BLaER1 treated with 17β-estradiol and CSF1 and Interleukin-3, amounts not matched to agents 10 nM and 100 nM (cell line): ENCODE measurements around the gene SART3.
"Not testable (repeated sequence)": the region's sequence is repeated elsewhere in the genome, so short reads cannot be mapped to it uniquely, and the experiment has no call there.

Experiments used
- H3K27ac ChIP-seq, 11 experiments: shearing (Covaris generic); formaldehyde crosslinking; 2 replicates each; pipeline ENCODE4 v1.8.1; 2022
- H3K27me3 ChIP-seq, 11 experiments: shearing (Covaris generic); formaldehyde crosslinking; 2 replicates each; pipeline ENCODE4 v1.8.1; 2022
- H3K36me3 ChIP-seq, 11 experiments: shearing (Covaris generic); formaldehyde crosslinking; 2 replicates each; pipeline ENCODE4 v1.8.1; 2022
- H3K4me1 ChIP-seq, 10 experiments: shearing (Covaris generic); formaldehyde crosslinking; 2 replicates each; pipeline ENCODE4 v1.8.1; 2022
- H3K4me2 ChIP-seq, 11 experiments: shearing (Covaris generic); formaldehyde crosslinking; 2 replicates each; pipeline ENCODE4 v1.8.1; 2022
- H3K4me3 ChIP-seq, 10 experiments: shearing (Covaris generic); formaldehyde crosslinking; 2 replicates each; pipeline ENCODE4 v1.8.1; 2022
- H3K9ac ChIP-seq, 11 experiments: shearing (Covaris generic); formaldehyde crosslinking; 2 replicates each; pipeline ENCODE4 v1.8.1; 2022
- H3K9me3 ChIP-seq, 11 experiments: shearing (Covaris generic); formaldehyde crosslinking; replicated peaks in 1 of 11; 2 replicates each; pipeline ENCODE4 v1.8.1; 2022
- H4K20me1 ChIP-seq, 11 experiments: shearing (Covaris generic); formaldehyde crosslinking; 2 replicates each; pipeline ENCODE4 v1.8.1; 2022
- Cebpa-rat ChIP-seq, 11 experiments: shearing (Covaris generic); IDR thresholded peaks; 2 replicates each; pipeline ENCODE4 v1.8.1; 2022

Gene SART3

GRCh38 chr12:108592033-108592909 is 31.3 kb upstream of the SART3 start:
- H3K9me3 ChIP-seq: no peaks in the 10 kb centered on the region
- no peaks in the 10 kb centered on the region; a peak in 1 of 22 replicates for H4K20me1 ChIP-seq
- H3K4me1 ChIP-seq: peaks cover 15 to 22% (median 18%) of the 10 kb centered on the region in 10 experiments
- peak overlapping the region in 1 of 11 experiments; percentile 9; a peak in 1 of 22 replicates for H3K27ac ChIP-seq
- H3K4me3 ChIP-seq: no peak overlapping the region
- TF ChIP-seq Cebpa-rat (IDR thresholded peaks at IDR 0.05): no peak
- H3K36me3 ChIP-seq: no peaks in the 10 kb centered on the region
- no peak overlapping the region for H3K4me2 ChIP-seq
- H3K27me3 ChIP-seq: no peaks in the 10 kb centered on the region
- no peak overlapping the region for H3K9ac ChIP-seq

DNA sequence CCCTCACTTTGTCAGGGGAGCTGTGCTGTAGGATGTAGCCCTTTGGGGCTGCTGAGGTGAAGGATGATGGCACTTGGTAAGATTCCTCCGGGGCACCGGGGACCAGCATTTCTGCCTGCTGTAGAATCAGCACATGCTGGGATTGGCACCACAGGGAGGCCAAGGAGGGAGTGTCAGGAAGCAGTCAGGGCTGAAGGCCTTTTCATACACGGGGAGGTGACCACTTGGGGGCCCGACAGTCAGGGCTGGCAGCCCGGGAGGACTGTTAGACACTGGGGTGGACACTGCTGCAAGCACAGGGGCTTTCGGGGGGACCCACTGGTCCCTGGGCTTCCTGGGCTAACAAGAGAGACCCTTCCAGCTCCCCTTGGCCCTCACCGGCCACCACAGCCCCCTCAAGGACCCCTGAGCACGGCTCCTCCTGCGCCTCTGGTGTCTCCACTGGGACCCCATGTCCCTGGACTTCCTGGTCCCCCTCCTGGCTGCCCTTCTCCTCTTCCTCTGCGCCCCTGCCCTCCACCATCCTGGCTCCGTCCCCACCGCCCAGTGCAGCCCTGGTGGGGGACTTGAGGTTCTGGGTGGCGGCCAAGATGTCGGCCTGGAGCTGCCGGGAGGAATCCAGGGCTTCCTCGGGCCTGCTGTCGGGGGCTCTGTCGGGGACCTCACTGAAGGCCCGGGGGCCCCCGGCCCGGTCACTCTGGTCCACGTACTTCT is 30.5 kb upstream of the SART3 start:
- Histone ChIP-seq H3K9me3 (no peaks in the 10 kb centered on the region), H3K27me3 (no peaks in the 10 kb centered on the region), H3K4me2 (no peak overlapping the region), H3K4me1 (peaks cover 8 to 14% (median 11%) of the 10 kb centered on the region in 10 experiments; a peak in 18 of 20 replicates), H4K20me1 (no peaks in the 10 kb centered on the region; a peak in 1 of 22 replicates), H3K27ac (peak overlapping the region in 2 of 11 experiments; percentile 9 to 20; a peak in 2 of 22 replicates), H3K36me3 (no peaks in the 10 kb centered on the region), H3K9ac (no peak overlapping the region), H3K4me3 (no peak overlapping the region)
- no peak for TF ChIP-seq Cebpa-rat (IDR thresholded peaks at IDR 0.05)

GRCh38 chr12:108590463-108590862 is 29.5 kb upstream of the SART3 start:
- H3K27ac ChIP-seq, H4K20me1 ChIP-seq, H3K27me3 ChIP-seq, H3K36me3 ChIP-seq, H3K4me3 ChIP-seq, H3K4me2 ChIP-seq, H3K9ac ChIP-seq, H3K9me3 ChIP-seq: not testable (repeated sequence)
- peaks cover 8 to 12% (median 10%) of the 10 kb centered on the region in 10 experiments; a peak in 18 of 20 replicates for H3K4me1 ChIP-seq

- H3K36me3 ChIP-seq: no peaks in the 10 kb centered on the region
- H3K4me2 ChIP-seq: peak overlapping the region in 1 of 11 experiments; percentile 61; a peak in 1 of 22 replicates
- no peaks in the 10 kb centered on the region for H3K27me3 ChIP-seq
- peaks cover 8 to 12% (median 10%) of the 10 kb centered on the region in 10 experiments; a peak in 18 of 20 replicates for H3K4me1 ChIP-seq
- H4K20me1 ChIP-seq: no peaks in the 10 kb centered on the region; a peak in 1 of 22 replicates
- H3K9ac ChIP-seq: no peak overlapping the region
- no peaks in the 10 kb centered on the region for H3K9me3 ChIP-seq
- no peak overlapping the region for H3K4me3 ChIP-seq
- H3K27ac ChIP-seq: no peak overlapping the region
- TF ChIP-seq Cebpa-rat (IDR thresholded peaks at IDR 0.05): no peak
Observed at GRCh38 chr12:108589840-108590229, 28.9 kb upstream of the SART3 start.

DNA sequence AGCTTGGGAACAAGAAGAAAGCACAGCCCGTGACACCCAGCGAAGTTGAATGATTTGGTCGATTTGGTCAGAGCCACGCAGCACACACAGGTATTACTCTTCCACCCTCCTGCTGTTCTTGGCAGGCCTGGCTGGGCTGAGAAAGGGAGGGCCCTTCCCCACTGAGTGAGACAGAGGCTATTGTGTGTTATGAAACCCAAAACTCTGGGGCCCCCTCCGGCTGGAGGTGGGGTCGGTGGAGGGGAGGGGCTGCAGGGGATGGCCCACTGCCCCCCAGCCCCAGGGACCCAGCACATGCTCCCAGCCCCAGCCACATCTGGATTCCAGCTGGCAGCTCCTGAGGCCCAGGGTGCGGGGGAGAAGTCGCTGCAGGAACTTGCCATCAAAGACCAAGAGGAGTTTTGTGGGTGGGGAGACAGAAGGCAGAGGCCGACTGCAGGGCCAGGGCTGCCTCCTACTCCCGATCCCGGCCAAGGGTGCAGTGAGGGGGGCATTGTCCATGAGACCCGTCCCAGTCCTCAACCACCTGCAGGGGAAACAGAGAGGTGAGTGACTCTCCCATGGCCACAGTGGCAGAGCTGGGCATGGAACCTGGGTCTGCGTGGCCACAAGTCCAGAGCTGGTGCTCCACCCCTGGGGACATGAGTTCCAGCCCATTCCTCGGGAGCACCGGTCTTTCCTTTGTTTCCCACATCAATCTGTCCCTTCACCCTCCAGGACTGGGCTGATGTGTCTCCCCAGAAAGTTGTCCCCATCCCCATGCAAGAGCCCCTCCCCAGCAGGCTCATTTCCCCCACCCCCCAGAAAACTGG is 28.3 kb upstream of the SART3 start:
- H3K36me3 ChIP-seq: no peaks in the 10 kb centered on the region
- peak overlapping the region in 4 of 11 experiments; percentile 15 to 37 (median 20); a peak in 3 of 22 replicates for H3K9ac ChIP-seq
- H3K27me3 ChIP-seq: no peaks in the 10 kb centered on the region
- no peak for TF ChIP-seq Cebpa-rat (IDR thresholded peaks at IDR 0.05)
- peak overlapping the region; percentile 24 to 63 (median 51); a peak in 19 of 22 replicates for H3K4me2 ChIP-seq
- H3K4me1 ChIP-seq: peaks cover 8 to 13% (median 12%) of the 10 kb centered on the region in 10 experiments
- H3K4me3 ChIP-seq: no peak overlapping the region
- H4K20me1 ChIP-seq: no peaks in the 10 kb centered on the region; a peak in 1 of 22 replicates
- H3K9me3 ChIP-seq: no peaks in the 10 kb centered on the region
- H3K27ac ChIP-seq: no peak overlapping the region

GRCh38 chr12:108587826-108588225 is 26.9 kb upstream of the SART3 start:
- Histone ChIP-seq H3K4me1 (peaks cover 22 to 27% (median 26%) of the 10 kb centered on the region in 10 experiments), H3K27me3 (no peaks in the 10 kb centered on the region), H3K4me2 (no peak overlapping the region), H3K4me3 (no peak overlapping the region), H4K20me1 (no peaks in the 10 kb centered on the region; a peak in 1 of 22 replicates), H3K9me3 (no peaks in the 10 kb centered on the region), H3K36me3 (no peaks in the 10 kb centered on the region), H3K9ac (no peak overlapping the region), H3K27ac (no peak overlapping the region)
- no peak for TF ChIP-seq Cebpa-rat (IDR thresholded peaks at IDR 0.05)

DNA sequence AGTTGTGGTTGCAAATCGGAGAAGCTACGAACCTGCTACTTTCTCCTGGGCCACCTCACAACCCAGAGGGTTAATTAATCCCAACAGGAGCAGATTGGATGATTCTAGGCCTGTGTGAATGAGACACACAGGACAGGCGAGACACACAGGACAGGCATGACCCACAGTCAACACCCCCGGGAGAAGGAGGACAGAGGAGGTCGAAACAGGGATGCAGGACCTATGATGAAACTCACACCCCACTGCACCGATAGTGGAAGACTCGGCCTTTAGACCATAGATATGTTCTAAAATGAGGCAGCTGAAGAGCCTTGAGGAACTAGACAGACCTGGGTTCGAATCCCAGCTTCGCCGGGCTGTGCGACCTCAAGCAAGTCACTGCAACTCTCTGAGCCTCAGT is 25.3 kb upstream of the SART3 start:
- no peaks in the 10 kb centered on the region for H3K27me3 ChIP-seq
- no peak overlapping the region for H3K9ac ChIP-seq
- no peak overlapping the region for H3K27ac ChIP-seq
- H3K4me3 ChIP-seq: no peak overlapping the region
- no peak overlapping the region for H3K4me2 ChIP-seq
- H3K36me3 ChIP-seq: no peaks in the 10 kb centered on the region
- peaks cover 28 to 35% (median 33%) of the 10 kb centered on the region in 10 experiments for H3K4me1 ChIP-seq
- TF ChIP-seq Cebpa-rat (IDR thresholded peaks at IDR 0.05): no peak
- H3K9me3 ChIP-seq: no peaks in the 10 kb centered on the region
- no peaks in the 10 kb centered on the region; a peak in 1 of 22 replicates for H4K20me1 ChIP-seq

- Histone ChIP-seq H3K27me3 (no peaks in the 10 kb centered on the region), H3K9me3 (no peaks in the 10 kb centered on the region), H4K20me1 (no peaks in the 10 kb centered on the region; a peak in 1 of 22 replicates), H3K27ac (no peak overlapping the region), H3K9ac (no peak overlapping the region), H3K4me2 (no peak overlapping the region), H3K4me1 (peaks cover 28 to 35% (median 33%) of the 10 kb centered on the region in 10 experiments), H3K4me3 (no peak overlapping the region), H3K36me3 (no peaks in the 10 kb centered on the region)
- TF ChIP-seq Cebpa-rat (IDR thresholded peaks at IDR 0.05): no peak
Observed at GRCh38 chr12:108585864-108586263, 24.9 kb upstream of the SART3 start.
